Measurements from ENCODE around the gene CLEC2B.
A peak's percentile ranks its signal among the peaks of the same experiment; 100 is the strongest.

The CLEC2B gene

GRCh38 chr12:9868311-9868801, 798 bp downstream of the CLEC2B start:
- no peak for FAIRE-seq

DNA sequence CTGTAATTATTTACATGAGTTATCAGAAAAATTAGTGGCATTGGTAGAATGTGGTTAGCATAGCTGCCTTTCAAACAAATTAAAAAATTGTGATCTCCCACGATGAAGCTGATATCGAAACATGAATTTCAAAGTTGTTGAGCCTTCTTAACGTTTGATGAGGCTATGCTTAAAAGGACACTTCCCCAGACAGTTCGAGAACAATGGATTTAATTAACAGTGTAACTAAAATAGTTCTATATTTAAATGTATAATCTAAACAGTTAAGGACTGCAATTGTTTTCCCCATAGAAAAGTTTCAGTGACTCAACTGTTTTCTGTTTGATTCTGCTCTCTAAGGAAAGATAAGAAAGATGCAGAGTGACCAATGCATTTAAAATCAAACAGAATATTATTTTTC, 1.6 kb downstream of the CLEC2B start:
- FAIRE-seq: no peak

DNA sequence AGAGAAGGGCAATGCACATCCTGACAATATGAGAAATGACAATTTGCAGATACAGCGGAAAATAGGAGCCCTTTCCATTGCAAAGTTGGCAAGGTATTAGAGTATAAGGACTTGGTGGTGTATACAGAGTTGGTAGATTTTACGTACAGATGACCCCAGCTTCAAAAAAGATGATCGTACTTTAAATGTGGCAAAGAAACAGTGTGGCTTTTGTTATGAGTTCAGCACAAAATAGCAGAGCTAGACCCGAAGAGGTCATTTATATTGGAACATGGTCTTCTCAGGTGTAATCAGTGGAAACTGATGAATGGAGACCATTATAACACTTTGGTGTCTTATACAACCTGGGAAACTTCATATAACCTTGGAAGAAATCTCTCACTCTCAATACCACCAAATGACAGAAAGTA, 2.3 kb downstream of the CLEC2B start:
- FAIRE-seq: no peak

DNA sequence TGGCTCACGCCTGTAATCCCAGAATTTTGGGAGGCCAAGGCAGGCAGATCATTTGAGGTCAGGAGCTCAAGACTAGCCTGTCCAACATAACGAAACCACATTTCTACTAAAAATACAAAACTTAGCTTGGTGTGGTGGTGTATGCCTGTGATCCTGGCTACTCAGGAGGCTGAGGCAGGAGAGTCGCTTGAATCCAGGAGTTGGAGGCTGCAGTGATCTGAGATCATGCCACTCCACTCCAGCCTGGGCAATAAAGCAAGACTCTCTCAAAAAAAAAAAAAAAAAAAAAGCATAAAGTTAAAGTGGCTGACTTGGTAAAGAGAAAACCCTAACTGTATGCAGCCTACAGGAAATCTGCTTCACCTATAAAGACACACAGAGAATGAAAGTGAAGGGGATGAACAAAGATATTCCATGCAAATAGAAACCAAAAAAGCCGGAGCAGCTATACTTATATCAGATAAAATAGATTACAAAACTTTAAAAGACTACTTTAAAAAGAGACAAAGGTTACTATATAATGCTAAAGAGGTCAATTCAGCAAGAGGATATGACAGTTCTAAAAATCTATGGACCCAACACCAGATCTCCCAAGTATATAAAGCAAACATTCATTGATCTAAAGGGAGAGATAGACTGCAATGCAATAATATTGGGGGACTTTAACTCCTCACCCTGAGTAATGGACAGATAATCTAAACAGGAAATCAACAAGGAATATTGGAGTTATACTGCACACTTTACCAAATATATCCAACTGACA, 4.1 kb downstream of the CLEC2B start:
- FAIRE-seq: no peak

- FAIRE-seq: no peak
Measured at GRCh38 chr12:9858135-9858534, 11.0 kb downstream of the CLEC2B start.

DNA sequence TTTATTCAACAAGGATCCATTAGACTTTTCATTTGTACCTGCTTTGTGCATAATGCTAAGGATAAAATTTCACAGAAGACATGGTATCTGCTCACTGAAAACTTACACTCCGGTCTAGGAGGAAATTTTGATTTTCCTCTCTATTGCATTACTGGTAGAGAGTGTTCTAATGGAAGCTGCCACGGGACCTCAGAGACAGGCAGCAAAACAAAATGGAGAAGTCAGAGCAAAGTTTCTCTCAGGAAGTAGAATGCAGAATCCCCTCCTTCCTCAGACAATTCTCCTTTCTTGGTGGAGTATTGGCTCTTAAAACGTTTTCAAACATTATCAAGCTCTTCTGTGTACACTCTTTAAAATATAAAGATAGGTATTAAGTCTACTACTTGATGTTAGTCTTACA, 12.3 kb downstream of the CLEC2B start:
- FAIRE-seq: no peak

DNA sequence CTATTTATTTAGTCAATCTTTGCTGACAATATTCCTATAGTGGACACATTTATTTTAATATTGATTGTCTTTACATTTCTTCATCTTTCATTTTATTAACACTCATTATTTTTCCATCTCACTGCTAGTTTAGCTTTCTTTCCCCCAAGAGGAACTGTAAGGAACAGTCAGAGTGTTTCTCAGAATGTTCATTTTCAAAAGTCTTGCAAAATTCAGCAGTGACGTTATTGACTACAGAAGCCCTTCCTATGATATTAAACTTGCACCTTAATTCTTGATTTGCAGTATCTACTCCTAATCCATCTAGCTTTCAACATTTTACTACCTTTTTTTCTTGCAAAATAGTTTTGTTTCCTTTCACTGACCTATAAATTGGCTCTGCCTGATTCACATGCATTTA, 13.0 kb downstream of the CLEC2B start:
- FAIRE-seq: no peak

- FAIRE-seq: no peak
Measured at GRCh38 chr12:9851927-9852326, 17.2 kb downstream of the CLEC2B start.

GRCh38 chr12:9851050-9851449, 18.1 kb downstream of the CLEC2B start:
- FAIRE-seq: no peak

- no peak for FAIRE-seq
Measured at GRCh38 chr12:9848899-9849298, 20.3 kb downstream of the CLEC2B start.

GRCh38 chr12:9843407-9843806, 25.7 kb downstream of the CLEC2B start:
- FAIRE-seq: no peak

DNA sequence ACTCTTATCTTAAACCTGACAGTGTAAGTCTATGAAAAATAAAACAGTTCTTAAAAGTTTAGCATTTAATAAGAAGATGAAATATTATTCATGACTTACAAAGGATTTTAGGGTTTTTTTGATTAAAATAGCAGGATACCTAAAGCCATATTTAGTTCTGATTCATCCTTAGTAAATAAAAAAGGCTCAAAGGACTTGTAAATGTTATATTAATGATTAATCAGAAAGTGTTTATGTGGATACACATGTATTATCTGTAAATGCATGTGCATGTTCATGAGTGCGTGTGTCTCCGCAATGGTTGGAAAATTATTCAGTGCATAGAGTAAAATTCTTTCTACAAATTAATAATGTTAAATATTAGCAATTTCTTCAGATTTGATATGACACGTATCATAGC, 37.4 kb downstream of the CLEC2B start:
- FAIRE-seq: no peak

GRCh38 chr12:9829982-9830381, 39.2 kb downstream of the CLEC2B start:
- FAIRE-seq: peak; percentile 28

DNA sequence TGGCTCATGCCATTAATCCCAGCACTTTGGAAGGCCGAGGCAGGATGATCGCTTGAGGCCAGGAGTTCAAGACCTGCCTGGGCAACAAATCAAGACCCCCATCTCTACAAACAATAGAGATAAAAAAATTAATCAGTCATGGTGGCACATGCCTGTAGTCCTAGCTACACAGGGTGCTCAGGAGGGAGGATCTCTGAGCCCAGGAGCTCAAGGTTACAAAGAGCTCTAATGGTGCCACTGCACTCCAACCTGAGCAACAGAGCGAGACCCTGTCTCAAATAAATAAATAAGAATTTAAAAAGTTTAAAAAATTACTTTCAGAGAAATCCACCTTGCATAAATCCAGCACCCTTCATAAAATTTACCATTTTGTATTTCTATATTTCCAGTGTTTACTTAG, 39.7 kb downstream of the CLEC2B start:
- no peak for FAIRE-seq

- no peak for FAIRE-seq
Measured at GRCh38 chr12:9827209-9827888, 41.8 kb downstream of the CLEC2B start, which contains the start of gene KLRF1. Gene KLRF1, plus strand, starts transcription at chr12:9827481. Its CDS starts 64 bp downstream, at chr12:9827545.

DNA sequence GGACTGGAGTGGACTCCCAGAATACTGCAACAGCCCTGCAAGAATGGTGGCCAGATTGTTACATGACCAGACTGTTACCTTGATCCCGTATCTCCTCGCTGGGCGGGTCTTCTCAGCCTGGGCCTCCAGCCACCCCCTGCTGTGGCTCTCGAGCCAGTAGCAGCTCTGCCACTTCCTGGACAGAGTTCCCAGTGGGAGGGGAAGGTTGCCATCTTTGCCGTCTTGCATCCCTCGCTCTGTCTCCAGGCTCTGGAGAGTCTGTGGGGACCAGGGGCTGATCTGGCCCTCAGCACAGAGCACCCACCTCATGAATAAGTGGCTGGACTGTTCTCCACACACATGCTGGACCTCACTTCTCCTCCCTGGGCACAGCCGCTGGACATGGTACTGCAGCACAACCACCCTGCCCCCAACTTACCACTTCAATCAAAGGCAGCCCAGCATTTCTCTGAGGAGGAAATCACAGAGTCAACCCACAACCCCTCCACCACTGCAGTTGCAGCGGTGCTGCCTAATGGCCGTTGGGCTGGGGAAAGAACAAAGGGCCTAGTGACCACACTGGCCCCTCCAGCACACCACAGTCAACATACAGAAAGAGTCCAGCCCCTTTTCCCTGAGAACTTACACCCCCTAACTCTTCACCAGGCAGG, 48.7 kb downstream of the CLEC2B start:
- no peak for FAIRE-seq

DNA sequence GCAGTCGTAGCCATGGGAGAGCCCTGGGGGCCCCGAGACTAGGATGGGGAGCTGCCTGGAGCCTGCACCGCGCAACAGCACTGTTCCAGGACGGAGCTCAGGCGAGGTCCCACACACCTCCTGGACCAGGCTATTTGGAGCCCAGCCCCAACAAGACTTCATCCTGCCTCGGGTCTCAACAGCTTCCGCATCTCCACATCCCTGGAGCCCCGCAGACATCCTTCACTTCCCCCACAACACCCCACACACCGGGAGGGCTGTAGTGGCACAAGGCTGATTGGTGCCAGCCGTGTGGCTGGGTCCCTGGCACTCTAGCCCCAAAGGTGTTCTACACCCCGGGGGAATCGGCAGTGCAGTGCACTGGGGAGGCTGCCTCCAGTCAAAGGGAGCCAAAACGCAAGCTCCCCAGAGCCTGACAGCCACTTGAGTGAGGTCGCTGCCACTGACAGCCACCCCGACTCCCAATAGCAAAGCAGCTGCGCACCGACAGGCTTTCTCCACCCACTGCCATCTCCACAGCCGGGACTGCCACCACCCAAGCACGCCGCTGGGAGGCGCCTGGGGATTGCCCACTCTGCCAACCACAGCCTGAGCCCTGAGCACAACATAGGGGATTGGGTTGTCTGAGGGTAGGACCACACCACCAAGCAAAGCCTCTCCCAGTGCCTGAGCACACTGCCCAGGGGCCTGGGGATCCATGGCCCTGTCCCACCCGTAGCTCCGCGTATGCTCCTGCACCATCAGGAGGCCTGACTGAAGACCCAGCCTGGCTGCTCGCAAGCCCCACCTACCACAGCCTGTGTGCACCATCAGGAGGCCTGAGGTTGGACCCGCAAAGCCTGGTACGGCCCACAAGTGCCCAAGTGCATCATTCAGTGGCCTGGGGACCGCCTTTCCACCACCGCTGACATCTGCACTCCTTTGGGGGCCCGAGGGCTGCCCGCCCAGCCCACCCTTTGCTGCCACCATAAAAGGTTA, 55.0 kb downstream of the CLEC2B start:
- no peak for FAIRE-seq

DNA sequence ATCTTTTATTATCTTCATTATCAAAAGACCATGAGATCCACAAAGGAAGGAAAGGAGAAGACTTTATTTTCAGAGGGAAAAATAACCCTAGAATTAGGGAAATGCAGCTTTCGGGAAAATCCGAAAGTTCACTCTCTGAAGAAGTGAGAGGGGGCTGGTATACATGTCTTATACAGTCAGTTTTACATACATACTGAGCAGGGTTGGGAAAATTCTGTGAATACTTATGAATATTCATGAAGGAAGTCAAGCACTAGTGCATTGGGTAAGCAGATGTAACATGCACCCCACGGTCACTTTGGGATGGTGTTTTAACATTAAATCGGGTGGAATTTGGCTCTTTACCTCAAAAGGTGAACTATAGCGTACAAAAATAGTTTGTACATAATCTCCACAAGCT, 57.5 kb downstream of the CLEC2B start:
- no peak for FAIRE-seq

- no peak for FAIRE-seq
Measured at GRCh38 chr12:9810671-9811070, 58.5 kb downstream of the CLEC2B start.

DNA sequence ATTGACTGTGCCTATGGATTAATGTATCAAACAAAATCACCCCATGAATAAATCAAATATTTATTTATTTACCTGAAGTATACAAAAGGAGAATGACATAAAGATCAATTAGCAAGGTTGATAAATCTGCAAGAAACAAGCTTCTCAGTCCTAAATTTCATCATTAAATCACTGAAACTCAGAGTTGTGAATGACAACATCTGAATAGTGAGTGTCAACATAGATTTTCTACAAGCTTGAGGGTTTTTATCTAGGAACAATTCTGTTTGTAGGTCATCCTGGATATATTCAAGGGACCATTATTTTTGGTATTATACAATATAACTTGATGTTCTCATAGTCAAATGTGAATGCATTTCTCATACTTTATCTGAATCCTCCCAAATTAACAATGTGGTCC, 59.3 kb downstream of the CLEC2B start:
- no peak for FAIRE-seq

- no peak for FAIRE-seq
Measured at GRCh38 chr12:9809338-9809737, 59.8 kb downstream of the CLEC2B start.

DNA sequence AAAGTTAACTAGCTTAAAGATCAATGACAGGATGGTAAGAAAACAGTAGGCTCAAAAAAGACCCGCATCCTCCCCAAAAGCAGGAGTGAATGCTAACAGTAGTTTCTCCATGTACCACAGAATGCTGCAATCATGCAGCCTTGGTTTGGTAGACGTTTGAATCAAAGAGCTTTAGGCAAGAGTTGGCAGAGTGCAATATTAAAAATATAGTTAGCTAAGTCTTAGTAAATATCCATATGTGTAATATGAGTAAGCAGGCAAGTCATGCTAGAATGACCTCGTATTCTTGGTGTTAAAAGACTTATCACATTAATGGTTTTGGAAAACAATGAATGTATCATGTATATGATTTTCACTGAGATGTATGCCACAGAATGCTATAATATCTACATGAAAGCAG, 60.6 kb downstream of the CLEC2B start:
- no peak for FAIRE-seq

DNA sequence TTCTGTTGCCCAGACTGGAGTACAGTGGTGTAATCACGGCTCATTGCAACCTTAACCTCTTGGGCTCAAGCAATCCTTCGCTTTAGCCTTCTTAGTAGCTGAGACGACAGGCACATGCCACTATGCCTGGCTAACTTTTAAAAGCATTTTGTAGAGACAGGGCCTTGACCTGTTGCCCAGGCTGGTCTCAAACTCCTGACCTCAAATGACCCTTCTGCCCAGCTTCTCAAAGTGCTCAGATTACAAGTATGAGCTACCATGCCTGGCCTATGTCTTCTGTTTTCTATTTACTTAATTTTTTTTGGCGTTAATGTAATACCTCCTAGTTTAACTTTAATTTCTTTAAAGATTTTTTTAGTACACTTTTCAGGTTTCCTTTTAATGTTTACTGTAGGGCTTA, 62.4 kb downstream of the CLEC2B start:
- FAIRE-seq: no peak

All from G401.6 (cell line).